KMS-11 (cell line): ENCODE measurements around the gene WRNIP1.

ENCODE experiments used
- H2AFZ ChIP-seq: fragments of 200-600 bp; sonication (generic); 2 replicates; pipeline ENCODE4 v1.6.1; 2016; ENCODE audit warnings: antibody characterized with exemption, mixed run types, low read depth
- H3K27ac ChIP-seq: fragments of 200-600 bp; sonication (generic); 2 replicates; pipeline ENCODE4 v1.6.1; 2016; ENCODE audit warnings: mild to moderate bottlenecking, mixed run types
- H3K27me3 ChIP-seq: fragments of 200-600 bp; sonication (generic); 2 replicates; pipeline ENCODE4 v1.6.1; 2017; ENCODE audit warnings: mild to moderate bottlenecking, low read depth, mixed run types, moderate library complexity; ENCODE audit not compliant: insufficient read depth
- H3K36me3 ChIP-seq: fragments of 200-600 bp; sonication (generic); 2 replicates; pipeline ENCODE4 v1.6.1; 2017; ENCODE audit warnings: mild to moderate bottlenecking, mixed run types; ENCODE audit not compliant: insufficient read depth
- H3K4me1 ChIP-seq: fragments of 200-600 bp; sonication (generic); 2 replicates; pipeline ENCODE4 v1.6.1; 2016; ENCODE audit warnings: mild to moderate bottlenecking, low read depth, mixed run types; ENCODE audit not compliant: poor library complexity, severe bottlenecking
- H3K4me2 ChIP-seq: fragments of 200-600 bp; sonication (generic); 2 replicates; pipeline ENCODE4 v1.7.0; 2016; ENCODE audit warnings: mild to moderate bottlenecking, mixed run types
- H3K4me3 ChIP-seq: fragments of 200-600 bp; sonication (generic); IDR thresholded peaks from 2 replicates; pipeline ENCODE4 v1.6.1; 2017; ENCODE audit warnings: low read depth, low read length, mixed read lengths; ENCODE audit not compliant: insufficient read depth
- H3K79me2 ChIP-seq: fragments of 200-600 bp; sonication (generic); 2 replicates; pipeline ENCODE4 v1.6.1; 2016; ENCODE audit warnings: low read depth, mixed run types; ENCODE audit not compliant: insufficient read depth
- H3K9ac ChIP-seq: fragments of 200-600 bp; sonication (generic); 2 replicates; pipeline ENCODE4 v1.6.1; 2016; ENCODE audit warnings: mild to moderate bottlenecking, mixed run types
- H4K20me1 ChIP-seq: fragments of 200-600 bp; sonication (generic); 2 replicates; pipeline ENCODE4 v1.6.1; 2016; ENCODE audit warnings: mild to moderate bottlenecking, mixed run types; ENCODE audit not compliant: insufficient read depth
- CTCF ChIP-seq: fragments of 200-600 bp; sonication (generic); conservative IDR thresholded peaks from 2 replicates; pipeline ENCODE4 v1.6.1; 2017; ENCODE audit warnings: low read depth, mild to moderate bottlenecking, antibody characterized with exemption, low read length, moderate library complexity, mixed read lengths

WRNIP1 gene

DNA sequence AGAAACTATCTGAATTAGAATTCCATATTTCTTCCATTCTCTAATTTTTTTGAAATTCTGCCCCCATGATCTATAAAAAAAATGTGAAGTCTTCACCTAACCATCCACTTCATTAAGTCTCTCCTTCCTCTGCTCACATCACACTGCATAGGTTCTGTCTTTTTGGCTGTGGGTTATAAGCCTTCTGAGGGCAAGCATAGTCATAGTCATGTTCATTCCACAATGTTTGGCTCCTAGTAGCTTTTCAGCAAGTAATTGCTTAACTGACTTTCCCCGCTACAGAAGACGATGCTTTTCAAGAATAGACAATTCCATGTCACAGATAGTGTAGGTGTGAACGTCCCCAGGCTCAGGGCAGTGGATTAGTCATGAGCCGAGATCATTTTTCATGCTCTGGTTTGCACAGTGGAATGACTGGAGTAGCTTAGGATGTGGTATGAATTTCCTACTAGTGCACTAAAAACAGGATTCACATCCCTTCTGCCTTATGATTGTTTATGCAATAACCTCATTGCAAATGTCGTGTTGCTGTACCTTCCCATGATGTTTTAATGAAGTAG is 29.1 kb downstream of the WRNIP1 start:
- Histone ChIP-seq H3K27me3 (no peaks in the 10 kb centered on the region), H3K4me2 (no peak overlapping the region), H3K4me1 (no peaks in the 10 kb centered on the region), H3K79me2 (no peaks in the 10 kb centered on the region), H3K9ac (no peak overlapping the region), H2AFZ (no peak overlapping the region), H3K27ac (no peak overlapping the region), H3K36me3 (no peaks in the 10 kb centered on the region), H4K20me1 (no peaks in the 10 kb centered on the region), H3K4me3 (no peak overlapping the region)
- no peak for TF ChIP-seq CTCF

- Histone ChIP-seq H3K27me3 (no peaks in the 10 kb centered on the region), H3K79me2 (no peaks in the 10 kb centered on the region), H3K9ac (no peak overlapping the region), H4K20me1 (no peaks in the 10 kb centered on the region), H3K36me3 (no peaks in the 10 kb centered on the region), H3K27ac (no peak overlapping the region), H2AFZ (no peak overlapping the region), H3K4me3 (no peak overlapping the region), H3K4me1 (no peaks in the 10 kb centered on the region), H3K4me2 (no peak overlapping the region)
- no peak for TF ChIP-seq CTCF
Observed at GRCh38 chr6:2795162-2795561, 30.0 kb downstream of the WRNIP1 start.

DNA sequence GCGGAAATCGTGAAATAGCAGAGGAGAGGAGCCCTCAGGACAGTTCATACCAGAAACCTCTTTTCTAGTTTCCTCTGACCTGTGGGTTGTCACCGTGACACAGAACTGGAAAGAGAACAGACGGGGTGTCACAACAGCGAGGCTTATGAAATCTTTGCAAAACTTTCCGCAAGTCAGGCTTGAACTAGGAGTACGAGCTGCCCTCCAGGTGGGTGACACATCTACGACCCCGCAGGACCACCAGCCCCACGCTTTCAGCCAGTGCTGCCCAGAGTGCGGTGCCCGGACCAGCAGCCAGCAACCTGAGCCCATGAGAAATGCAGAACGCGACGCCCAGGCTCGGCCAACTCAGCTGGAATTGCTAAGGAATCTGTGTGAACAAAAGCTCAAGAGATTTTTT is 30.8 kb downstream of the WRNIP1 start:
- H4K20me1 ChIP-seq = no peaks in the 10 kb centered on the region
- H3K4me2 ChIP-seq = no peak overlapping the region
- TF ChIP-seq CTCF = no peak
- no peaks in the 10 kb centered on the region for H3K4me1 ChIP-seq
- no peaks in the 10 kb centered on the region for H3K79me2 ChIP-seq
- H3K4me3 ChIP-seq = no peak overlapping the region
- no peak overlapping the region for H3K9ac ChIP-seq
- H3K27ac ChIP-seq = no peak overlapping the region
- no peak overlapping the region for H2AFZ ChIP-seq
- no peaks in the 10 kb centered on the region for H3K27me3 ChIP-seq
- no peaks in the 10 kb centered on the region for H3K36me3 ChIP-seq

GRCh38 chr6:2796861-2797260 is 31.7 kb downstream of the WRNIP1 start:
- H4K20me1 ChIP-seq = no peaks in the 10 kb centered on the region
- no peak overlapping the region for H3K9ac ChIP-seq
- no peak overlapping the region for H3K4me2 ChIP-seq
- H3K4me3 ChIP-seq = no peak overlapping the region
- H2AFZ ChIP-seq = no peak overlapping the region
- TF ChIP-seq CTCF = no peak
- no peaks in the 10 kb centered on the region for H3K36me3 ChIP-seq
- H3K79me2 ChIP-seq = no peaks in the 10 kb centered on the region
- no peak overlapping the region for H3K27ac ChIP-seq
- H3K4me1 ChIP-seq = no peaks in the 10 kb centered on the region
- H3K27me3 ChIP-seq = no peaks in the 10 kb centered on the region
